GM12892 (cell line): Measurements from ENCODE around the gene CIITA.

Source experiments
- POLR2A ChIP-seq: IDR thresholded peaks from 2 replicates; pipeline ENCODE4 v1.6.1; 2011; ENCODE audit warnings: low read depth, low read length, control low read depth
- POLR2AphosphoS5 ChIP-seq: IDR thresholded peaks from 2 replicates; pipeline ENCODE4 v1.6.1; 2011; ENCODE audit warnings: low read depth, low read length, control low read depth

- no peak for TF ChIP-seq POLR2A
- no peak for TF ChIP-seq POLR2AphosphoS5
Observed at GRCh38 chr16:10981697-10982216, 104.8 kb downstream of the CIITA start.
